Measurements from ENCODE around the gene ALKBH6. TPM values are rescaled to one million over a fixed set of nuclear protein-coding genes. Genes with fewer than 3 reads are reported as not detected.
A peak's percentile ranks its signal among the peaks of the same experiment; 100 is the strongest.

Gene ALKBH6
- total RNA-seq, 1 donor from 2014 or later = 11.8 TPM

- H3K36me3 ChIP-seq = peaks cover 21% of the 10 kb centered on the region
- H3K4me3 ChIP-seq = no peak overlapping the region
- intact Hi-C loops (cut with micrococcal nuclease) = no loop called here
- H3K27me3 ChIP-seq (ENCODE audit: low read depth) = no peaks in the 10 kb centered on the region
- no peak for TF ChIP-seq CTCF (IDR thresholded peaks at IDR 0.05; ENCODE audit: borderline replicate concordance)
- no peaks in the 10 kb centered on the region for H3K4me1 ChIP-seq
- DNase-seq = no peak
- H3K9me3 ChIP-seq (replicated peaks) = no peaks in the 10 kb centered on the region
- H3K27ac ChIP-seq (replicated peaks) = no peak overlapping the region
These were observed 12.3 kb upstream of the ALKBH6 start for GRCh38 chr19:36026091-36026876.

GRCh38 chr19:36025541-36025940, 11.5 kb upstream of the ALKBH6 start:
- no peak for TF ChIP-seq CTCF (IDR thresholded peaks at IDR 0.05; ENCODE audit: borderline replicate concordance)
- peaks cover 29% of the 10 kb centered on the region for H3K36me3 ChIP-seq
- no peaks in the 10 kb centered on the region for H3K27me3 ChIP-seq (ENCODE audit: low read depth)
- H3K4me1 ChIP-seq = no peaks in the 10 kb centered on the region
- DNase-seq = no peak
- no peak overlapping the region for H3K27ac ChIP-seq (replicated peaks)
- H3K4me3 ChIP-seq = no peak overlapping the region
- H3K9me3 ChIP-seq (replicated peaks) = no peaks in the 10 kb centered on the region
- intact Hi-C loops (cut with micrococcal nuclease) = no loop called here

- H3K27me3 ChIP-seq (ENCODE audit: low read depth) = no peaks in the 10 kb centered on the region
- H3K4me1 ChIP-seq = no peaks in the 10 kb centered on the region
- H3K36me3 ChIP-seq = peaks cover 29% of the 10 kb centered on the region
- H3K9me3 ChIP-seq (replicated peaks) = no peaks in the 10 kb centered on the region
- no peak overlapping the region for H3K27ac ChIP-seq (replicated peaks)
- TF ChIP-seq CTCF (IDR thresholded peaks at IDR 0.05; ENCODE audit: borderline replicate concordance) = no peak
- H3K4me3 ChIP-seq = no peak overlapping the region
- DNase-seq = no peak
- intact Hi-C loops (cut with micrococcal nuclease) = no loop called here
These were observed 9.4 kb upstream of the ALKBH6 start for GRCh38 chr19:36023432-36023831.

GRCh38 chr19:36019061-36019670, 5.2 kb upstream of the ALKBH6 start:
- Histone ChIP-seq H3K4me1 (peaks cover 7% of the 10 kb centered on the region), H3K27ac (replicated peaks) (no peak overlapping the region), H3K9me3 (replicated peaks) (no peaks in the 10 kb centered on the region), H3K36me3 (peaks cover 19% of the 10 kb centered on the region), H3K4me3 (no peak overlapping the region), H3K27me3 (ENCODE audit: low read depth) (no peaks in the 10 kb centered on the region)
- TF ChIP-seq CTCF (IDR thresholded peaks at IDR 0.05; ENCODE audit: borderline replicate concordance) = no peak
- DNase-seq = no peak
- intact Hi-C loops (cut with micrococcal nuclease) = no loop called here

GRCh38 chr19:36013280-36014011, 567 bp downstream of the ALKBH6 start:
- peaks cover 33% of the 10 kb centered on the region for H3K4me1 ChIP-seq
- DNase-seq = no peak
- H3K27me3 ChIP-seq (ENCODE audit: low read depth) = no peaks in the 10 kb centered on the region
- intact Hi-C loops (cut with micrococcal nuclease) = no loop called here
- H3K36me3 ChIP-seq = no peaks in the 10 kb centered on the region
- H3K4me3 ChIP-seq = peak overlapping the region; percentile 82
- H3K27ac ChIP-seq (replicated peaks) = peak overlapping the region; percentile 84
- no peak for TF ChIP-seq CTCF (IDR thresholded peaks at IDR 0.05; ENCODE audit: borderline replicate concordance)
- H3K9me3 ChIP-seq (replicated peaks) = no peaks in the 10 kb centered on the region
